NT2/D1 (cell line): Measurements from ENCODE around the gene PALD1.

Experiments
- SUZ12 ChIP-seq: IDR thresholded peaks from 2 replicates; pipeline ENCODE4 v1.6.1; 2011; ENCODE audit not compliant: insufficient read length, insufficient read depth; ENCODE audit errors: extremely low read depth
- YY1 ChIP-seq: IDR thresholded peaks from 2 replicates; pipeline ENCODE4 v1.6.1; 2011; ENCODE audit not compliant: insufficient read length, insufficient read depth
- ZNF274 ChIP-seq: IDR thresholded peaks from 2 replicates; pipeline ENCODE4 v1.6.1; 2011; ENCODE audit warnings: mild to moderate bottlenecking, low read depth, low read length

DNA sequence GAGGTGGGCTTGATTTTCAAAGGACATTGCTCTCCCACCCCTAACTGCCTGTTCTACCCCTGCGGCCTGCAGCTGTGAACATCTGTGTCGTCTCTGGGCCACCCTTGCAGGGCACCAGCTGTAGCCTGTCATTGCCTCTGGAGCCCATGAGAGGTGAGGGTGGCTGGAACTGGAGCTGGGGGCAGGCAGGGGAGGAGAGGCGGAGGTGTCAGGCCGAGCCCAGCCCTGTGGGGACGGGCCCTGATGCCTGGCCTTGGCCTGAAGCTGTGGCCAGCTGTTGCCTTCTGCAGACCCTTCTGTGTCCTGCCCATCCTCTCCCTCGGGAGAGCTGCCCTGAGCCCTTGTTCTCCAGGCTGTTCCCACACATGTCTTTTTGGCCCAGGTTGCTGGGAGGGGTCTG is 44.5 kb downstream of the PALD1 start:
- TF ChIP-seq SUZ12 = no peak
- TF ChIP-seq YY1 = no peak
- TF ChIP-seq ZNF274 = no peak
